ENCODE data around the gene RPP25.

- TF ChIP-seq CTCF (IDR thresholded peaks at IDR 0.05) (no peak), POLR2AphosphoS5 (IDR thresholded peaks at IDR 0.05) (no peak), POLR2A (IDR thresholded peaks at IDR 0.05) (no peak)
These were observed 50.5 kb downstream of the RPP25 start for GRCh38 chr15:74906067-74906449.
